AG09309 (cell line): Measurements from ENCODE around the gene CLIC5.

Experiments
- DNase-seq: peaks from one replicate; pipeline ENCODE4 v3.0.0-alpha.2; 2010; ENCODE audit warnings: low read depth
- H3K4me3 ChIP-seq: 2 replicates; pipeline ENCODE4 v1.5.1; 2011; ENCODE audit warnings: mild to moderate bottlenecking, low read depth, low read length, moderate library complexity; ENCODE audit not compliant: control insufficient read depth
- TF ChIP-seq, protein P1 (sequence below): IDR thresholded peaks from 2 replicates; pipeline ENCODE4 v1.5.1; 2011; ENCODE audit warnings: mild to moderate bottlenecking, low read depth, low read length, inconsistent platforms; ENCODE audit not compliant: insufficient read depth, control insufficient read depth; ENCODE audit errors: missing control alignments

The CLIC5 gene

DNA sequence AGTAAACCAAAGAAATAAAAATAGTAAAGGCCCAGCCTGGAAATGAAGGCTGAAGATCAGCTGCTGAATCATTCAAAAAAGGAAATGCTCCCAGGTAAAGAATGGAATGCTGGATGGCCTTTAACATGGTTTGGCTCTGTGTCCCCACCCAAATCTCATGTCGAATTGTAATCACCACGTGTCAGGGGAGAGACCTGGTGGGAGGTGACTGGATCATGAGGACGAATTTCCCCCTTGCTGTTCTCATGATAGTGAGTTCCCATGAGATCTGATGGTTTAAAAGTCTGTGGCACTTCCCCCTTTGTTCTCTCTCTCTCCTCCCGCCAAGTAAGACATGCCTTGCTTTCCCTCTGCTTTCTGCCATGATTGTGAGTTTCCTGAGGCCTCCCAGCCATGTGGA, 9.9 kb upstream of the CLIC5 start:
- no peak overlapping the region for H3K4me3 ChIP-seq
- TF ChIP-seq, protein P1, sequence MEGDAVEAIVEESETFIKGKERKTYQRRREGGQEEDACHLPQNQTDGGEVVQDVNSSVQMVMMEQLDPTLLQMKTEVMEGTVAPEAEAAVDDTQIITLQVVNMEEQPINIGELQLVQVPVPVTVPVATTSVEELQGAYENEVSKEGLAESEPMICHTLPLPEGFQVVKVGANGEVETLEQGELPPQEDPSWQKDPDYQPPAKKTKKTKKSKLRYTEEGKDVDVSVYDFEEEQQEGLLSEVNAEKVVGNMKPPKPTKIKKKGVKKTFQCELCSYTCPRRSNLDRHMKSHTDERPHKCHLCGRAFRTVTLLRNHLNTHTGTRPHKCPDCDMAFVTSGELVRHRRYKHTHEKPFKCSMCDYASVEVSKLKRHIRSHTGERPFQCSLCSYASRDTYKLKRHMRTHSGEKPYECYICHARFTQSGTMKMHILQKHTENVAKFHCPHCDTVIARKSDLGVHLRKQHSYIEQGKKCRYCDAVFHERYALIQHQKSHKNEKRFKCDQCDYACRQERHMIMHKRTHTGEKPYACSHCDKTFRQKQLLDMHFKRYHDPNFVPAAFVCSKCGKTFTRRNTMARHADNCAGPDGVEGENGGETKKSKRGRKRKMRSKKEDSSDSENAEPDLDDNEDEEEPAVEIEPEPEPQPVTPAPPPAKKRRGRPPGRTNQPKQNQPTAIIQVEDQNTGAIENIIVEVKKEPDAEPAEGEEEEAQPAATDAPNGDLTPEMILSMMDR: no peak
- no peak for DNase-seq

DNA sequence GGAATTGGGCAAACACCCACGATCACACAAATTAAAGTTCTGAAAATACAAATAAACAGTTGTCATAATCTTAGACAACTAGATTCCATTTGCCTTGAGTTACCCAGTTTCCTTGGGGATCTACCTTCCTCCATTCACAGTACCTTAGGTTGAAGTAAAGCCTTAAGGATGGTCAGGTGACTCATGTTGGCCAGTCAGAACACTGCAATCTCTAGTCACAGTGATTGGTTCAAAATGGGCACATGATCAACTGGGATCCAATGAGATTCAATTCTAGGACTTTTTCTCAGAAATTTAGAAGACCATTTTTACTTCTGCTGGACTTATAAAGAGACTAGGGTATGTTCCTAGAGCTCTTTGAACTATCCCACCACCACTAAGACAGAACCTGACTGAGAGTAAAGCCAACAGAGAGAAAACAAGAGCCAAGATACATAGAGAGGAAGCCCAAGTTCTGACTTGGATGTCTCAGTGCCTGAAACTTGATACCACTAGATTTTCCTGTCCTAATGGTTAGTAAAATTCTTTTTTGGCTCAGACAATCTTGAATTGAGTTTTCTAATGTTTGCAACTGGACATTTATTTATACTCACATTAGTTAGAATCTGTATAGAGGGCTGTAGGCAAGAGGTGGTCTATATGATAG, 8.6 kb upstream of the CLIC5 start:
- no peak for DNase-seq
- no peak overlapping the region for H3K4me3 ChIP-seq
- TF ChIP-seq, protein P1: no peak

DNA sequence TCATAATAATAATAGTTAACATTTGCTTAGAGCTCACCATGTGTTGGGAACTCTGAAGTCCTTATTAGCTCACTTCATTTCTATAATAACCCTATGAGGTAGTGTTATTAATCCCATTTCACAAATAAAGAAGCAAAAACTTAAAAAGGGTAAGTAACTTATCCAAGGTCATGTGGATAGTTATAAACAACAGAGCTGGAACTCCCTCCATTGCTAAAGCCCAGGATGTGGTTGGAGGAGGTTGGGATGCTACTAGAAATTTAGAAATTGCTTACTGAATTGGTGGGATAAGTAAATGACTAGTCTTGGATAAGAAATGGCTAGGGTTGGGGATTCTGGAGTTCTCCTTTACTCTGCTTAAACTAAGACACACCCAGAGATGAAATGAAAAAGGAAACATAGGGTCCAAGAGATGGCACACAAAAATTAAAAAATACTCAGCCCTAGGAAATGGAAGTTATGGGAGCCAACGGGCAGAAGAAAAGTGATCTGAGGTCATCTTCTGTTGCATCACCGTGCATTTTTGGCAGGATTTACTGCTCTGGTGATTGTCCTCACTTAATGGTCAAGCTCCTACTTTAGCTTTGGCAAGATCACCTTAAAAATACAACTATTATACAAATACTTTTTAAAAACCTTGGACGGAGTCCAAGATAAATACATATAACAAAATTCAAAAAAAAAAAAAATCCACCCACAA, 7.7 kb upstream of the CLIC5 start:
- no peak for DNase-seq
- TF ChIP-seq, protein P1: no peak
- no peak overlapping the region for H3K4me3 ChIP-seq

DNA sequence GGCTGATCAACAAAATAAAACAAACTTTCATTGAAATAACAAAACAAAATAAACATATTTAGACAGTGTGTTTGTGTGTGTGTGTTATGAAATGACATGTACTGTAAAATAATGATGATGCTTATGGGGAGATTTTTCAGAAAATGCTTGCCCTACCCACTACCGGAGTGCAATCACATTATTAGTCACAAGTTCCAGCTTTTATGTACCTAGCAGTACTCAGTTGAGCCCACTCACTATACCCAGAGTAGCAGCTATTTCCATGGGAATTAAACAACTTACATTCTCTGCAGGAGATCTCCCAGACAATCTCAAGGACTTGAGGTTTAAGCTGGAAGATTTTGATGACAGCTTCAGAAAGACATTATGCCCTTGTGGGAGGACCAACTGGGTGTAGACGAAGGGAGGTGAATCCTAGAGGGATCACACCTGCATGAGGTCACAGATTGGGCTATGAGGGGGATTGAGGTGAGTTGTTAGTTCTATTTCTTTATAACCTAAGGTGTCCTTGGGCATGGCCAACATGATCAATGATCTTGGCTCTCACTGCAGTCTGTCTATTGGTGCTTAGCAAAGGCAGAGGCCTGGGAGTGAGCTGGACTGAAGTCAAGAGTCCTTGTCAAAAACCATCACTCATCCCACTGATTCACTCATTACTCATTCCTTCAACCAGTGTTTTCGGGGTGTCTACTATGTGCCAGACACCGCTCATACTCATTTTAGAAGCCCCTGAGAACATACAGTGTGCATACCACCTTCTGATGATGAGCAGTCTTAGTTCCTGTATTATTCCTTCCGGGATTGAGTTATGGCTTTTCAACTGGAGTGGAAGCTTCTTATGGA, 6.7 kb upstream of the CLIC5 start:
- H3K4me3 ChIP-seq: no peak overlapping the region
- TF ChIP-seq, protein P1: no peak
- DNase-seq: no peak

DNA sequence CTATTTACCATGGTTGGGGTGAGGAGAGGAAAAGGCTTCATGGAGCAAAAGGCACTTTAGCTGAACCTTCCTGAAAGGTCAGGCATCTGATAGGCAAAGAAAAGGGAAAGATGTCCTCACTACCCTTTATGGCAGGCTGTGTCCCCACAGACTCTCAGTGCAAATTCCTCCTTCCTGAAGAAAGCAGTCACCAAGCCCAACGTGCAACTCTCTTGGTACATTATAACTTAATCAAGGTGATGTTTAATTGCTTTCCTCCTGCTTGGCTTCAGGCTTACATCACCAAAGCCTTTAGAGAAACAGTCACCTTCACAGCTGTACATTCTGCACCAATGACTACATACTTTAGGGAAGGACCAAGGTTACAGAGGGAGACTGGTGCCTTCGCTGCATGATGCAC, 2.1 kb upstream of the CLIC5 start:
- TF ChIP-seq, protein P1: no peak
- no peak for DNase-seq
- no peak overlapping the region for H3K4me3 ChIP-seq

DNA sequence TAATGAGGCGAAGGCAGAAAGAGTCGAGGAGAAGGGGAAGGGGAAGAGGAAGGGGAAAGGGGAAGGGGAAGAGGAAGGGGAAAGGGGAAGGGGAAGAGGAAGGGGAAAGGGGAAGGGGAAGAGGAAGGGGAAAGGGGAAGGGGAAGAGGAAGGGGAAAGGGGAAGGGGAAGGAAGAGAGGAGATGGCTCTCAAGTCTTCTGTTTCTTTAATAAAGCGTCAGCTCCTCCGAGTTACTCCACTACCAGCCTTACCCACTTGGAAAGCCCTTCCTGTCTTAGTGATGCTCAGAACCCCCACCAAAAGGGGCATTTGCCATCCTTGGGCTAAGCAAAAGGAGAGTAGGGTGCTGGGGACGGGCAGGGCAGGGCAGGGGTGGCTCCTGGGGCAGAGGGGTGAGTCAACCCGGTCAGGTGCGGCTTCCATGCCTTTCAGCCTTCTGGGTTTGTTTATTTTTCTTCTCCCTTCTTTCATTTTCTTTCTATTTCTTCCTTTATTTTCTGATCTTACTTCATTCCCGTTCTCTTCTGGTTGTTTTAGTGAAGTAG, 476 bp upstream of the CLIC5 start:
- no peak overlapping the region for H3K4me3 ChIP-seq
- DNase-seq: no peak
- TF ChIP-seq, protein P1: no peak
